Epithelial cell of esophagus (primary cell): Measurements from ENCODE around the gene NDUFB6.
"Not testable (repeated sequence)": the region's sequence is repeated elsewhere in the genome, so short reads cannot be mapped to it uniquely, and the experiment has no call there.

Experiments used
- DNase-seq: peaks from one replicate; pipeline ENCODE4 v3.0.0; 2010; ENCODE audit warnings: low read depth
- H3K4me3 ChIP-seq: 2 replicates; pipeline ENCODE4 v1.5.1; 2011; ENCODE audit warnings: mild to moderate bottlenecking, low read length, control low read depth
- TF ChIP-seq, protein P1 (sequence below): IDR thresholded peaks from 2 replicates; pipeline ENCODE4 v1.5.1; 2011; ENCODE audit warnings: low read depth, mild to moderate bottlenecking, low read length, control low read depth, inconsistent platforms; ENCODE audit not compliant: insufficient read depth; ENCODE audit errors: missing control alignments

NDUFB6 gene

DNA sequence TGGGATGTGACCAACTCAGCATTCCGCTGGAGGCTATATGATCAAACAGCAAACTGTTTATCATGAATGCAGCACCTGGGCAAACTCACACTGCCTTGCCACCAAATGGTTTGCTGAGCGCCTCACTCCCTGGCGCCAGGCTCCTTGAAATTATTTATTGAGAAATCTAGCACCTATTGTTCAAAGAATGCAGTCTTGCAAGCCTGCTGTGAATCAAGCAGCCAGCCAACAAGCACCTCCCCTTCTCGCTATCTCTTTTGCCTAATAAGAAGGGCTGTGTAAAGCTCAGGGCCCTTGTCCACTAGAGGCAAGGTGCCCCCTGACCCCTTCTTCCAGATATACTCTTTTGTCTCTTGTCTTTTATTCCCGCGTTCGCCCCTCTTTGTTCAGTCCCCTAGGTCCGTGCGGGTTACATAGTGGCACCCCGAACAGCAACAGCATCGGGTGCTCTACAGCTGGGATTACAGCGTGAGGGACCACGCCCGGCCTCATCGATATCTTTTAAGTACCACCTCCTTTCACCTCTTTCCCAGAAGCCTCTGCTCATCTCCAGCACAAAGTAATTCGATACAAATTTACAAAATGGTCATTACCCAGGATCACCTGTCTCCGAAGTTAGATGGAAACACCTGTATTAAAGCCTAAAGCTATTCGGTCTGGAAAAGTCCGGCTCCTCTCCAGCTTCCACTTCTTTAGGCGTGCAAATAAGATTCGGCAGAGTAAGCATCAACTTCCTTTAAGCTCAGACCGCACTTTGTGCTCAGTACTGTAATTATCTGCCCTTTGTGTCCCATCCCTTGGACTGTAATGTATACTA is 47.9 kb downstream of the NDUFB6 start:
- DNase-seq, result peak; percentile 85
- TF ChIP-seq, protein P1, sequence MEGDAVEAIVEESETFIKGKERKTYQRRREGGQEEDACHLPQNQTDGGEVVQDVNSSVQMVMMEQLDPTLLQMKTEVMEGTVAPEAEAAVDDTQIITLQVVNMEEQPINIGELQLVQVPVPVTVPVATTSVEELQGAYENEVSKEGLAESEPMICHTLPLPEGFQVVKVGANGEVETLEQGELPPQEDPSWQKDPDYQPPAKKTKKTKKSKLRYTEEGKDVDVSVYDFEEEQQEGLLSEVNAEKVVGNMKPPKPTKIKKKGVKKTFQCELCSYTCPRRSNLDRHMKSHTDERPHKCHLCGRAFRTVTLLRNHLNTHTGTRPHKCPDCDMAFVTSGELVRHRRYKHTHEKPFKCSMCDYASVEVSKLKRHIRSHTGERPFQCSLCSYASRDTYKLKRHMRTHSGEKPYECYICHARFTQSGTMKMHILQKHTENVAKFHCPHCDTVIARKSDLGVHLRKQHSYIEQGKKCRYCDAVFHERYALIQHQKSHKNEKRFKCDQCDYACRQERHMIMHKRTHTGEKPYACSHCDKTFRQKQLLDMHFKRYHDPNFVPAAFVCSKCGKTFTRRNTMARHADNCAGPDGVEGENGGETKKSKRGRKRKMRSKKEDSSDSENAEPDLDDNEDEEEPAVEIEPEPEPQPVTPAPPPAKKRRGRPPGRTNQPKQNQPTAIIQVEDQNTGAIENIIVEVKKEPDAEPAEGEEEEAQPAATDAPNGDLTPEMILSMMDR, result no peak
- H3K4me3 ChIP-seq, result peak overlapping the region; percentile 52

DNA sequence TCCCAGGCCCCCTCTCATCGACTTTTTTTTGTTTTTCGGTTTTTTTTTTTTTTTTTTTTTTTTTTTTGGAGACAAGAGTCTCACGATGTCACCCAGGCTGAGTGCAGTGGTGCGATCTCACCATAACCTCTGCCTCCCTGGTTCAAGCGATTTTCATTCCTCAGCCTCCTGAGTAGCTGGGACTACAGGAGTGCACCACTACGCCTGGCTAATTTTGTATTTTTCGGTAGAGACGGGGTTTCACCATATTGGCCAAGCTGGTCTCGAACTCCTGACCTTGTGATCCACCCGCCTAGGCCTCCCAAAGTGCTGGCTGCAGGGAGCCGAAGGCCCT is 48.4 kb downstream of the NDUFB6 start:
- not testable (repeated sequence) for DNase-seq, H3K4me3 ChIP-seq

DNA sequence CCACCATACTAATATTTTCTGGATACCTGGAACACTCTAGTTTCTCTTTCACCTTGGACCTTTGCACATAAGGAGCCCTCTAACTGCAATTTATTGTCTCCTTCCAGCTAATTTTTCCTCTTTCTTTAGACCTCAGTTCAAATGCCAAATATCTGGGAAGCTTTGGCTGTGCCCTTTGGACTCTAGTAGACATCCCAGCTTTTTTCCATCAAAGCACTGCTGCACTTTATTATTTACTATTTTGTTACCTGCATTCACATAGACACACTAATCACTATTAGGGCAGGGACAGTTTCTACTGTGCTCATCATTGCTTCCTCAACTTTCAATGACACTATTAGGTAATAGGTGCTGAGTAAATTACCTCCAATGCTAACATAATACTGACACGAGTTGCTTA is 49.0 kb downstream of the NDUFB6 start:
- no peak overlapping the region for H3K4me3 ChIP-seq
- no peak for DNase-seq
- TF ChIP-seq, protein P1, result no peak

GRCh38 chr9:32518276-32518675 is 54.7 kb downstream of the NDUFB6 start:
- TF ChIP-seq, protein P1, result no peak
- DNase-seq, result no peak
- H3K4me3 ChIP-seq, result no peak overlapping the region

GRCh38 chr9:32516241-32516640 is 56.7 kb downstream of the NDUFB6 start:
- TF ChIP-seq, protein P1, result no peak
- DNase-seq, result no peak
- no peak overlapping the region for H3K4me3 ChIP-seq

GRCh38 chr9:32508728-32509127 is 64.2 kb downstream of the NDUFB6 start:
- no peak for DNase-seq
- H3K4me3 ChIP-seq, result no peak overlapping the region
- TF ChIP-seq, protein P1, result no peak

- no peak overlapping the region for H3K4me3 ChIP-seq
- DNase-seq, result no peak
- TF ChIP-seq, protein P1, result no peak
These were observed 70.0 kb downstream of the NDUFB6 start for GRCh38 chr9:32503008-32503407.
